Measurements from ENCODE around the gene SEMA7A. TPM values are rescaled to one million over a fixed set of nuclear protein-coding genes. Genes with fewer than 3 reads are reported as not detected.

Gene SEMA7A
- total RNA-seq, 4 donors from 2014 or later, result 31.8 to 35.6 (median 33.8) TPM

DNA sequence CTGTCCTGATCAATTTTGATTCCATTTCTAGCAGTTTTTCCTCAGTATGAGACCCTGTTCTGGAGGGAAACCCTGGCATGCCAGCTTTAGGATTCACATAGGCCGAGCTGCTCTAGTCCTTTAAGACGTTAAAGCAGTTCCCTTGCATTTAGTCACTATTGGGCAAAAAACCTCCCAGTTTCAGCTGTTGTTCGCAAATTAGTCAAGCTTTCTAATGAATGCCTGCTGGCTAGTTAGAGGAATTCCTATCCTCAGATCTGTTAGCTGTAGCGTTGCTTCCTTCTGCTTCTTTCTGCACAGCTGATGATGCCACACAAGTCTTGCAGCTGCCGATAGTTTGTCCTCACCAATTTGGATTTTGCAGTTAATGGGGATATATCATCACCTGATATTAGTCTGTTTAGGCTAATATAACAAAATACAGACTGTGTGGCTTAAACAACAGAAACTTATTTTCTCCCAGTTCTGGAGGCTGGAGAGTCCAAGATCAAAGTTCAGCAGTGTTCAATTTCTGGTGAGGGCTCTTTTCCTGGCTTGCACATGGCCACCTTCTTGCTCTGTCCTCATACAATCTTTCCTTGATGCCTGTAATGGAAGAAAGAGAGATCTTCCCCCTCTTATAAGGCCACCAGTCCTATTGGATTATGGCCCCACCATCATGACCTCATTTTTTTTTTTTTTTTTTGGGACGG is 34.7 kb upstream of the SEMA7A start:
- Histone ChIP-seq H3K27me3 (no peaks in the 10 kb centered on the region), H3K4me3 (no peak overlapping the region), H3K9me3 (no peaks in the 10 kb centered on the region), H3K27ac (no peak overlapping the region), H3K36me3 (peaks cover 0 to 63% (median 0%) of the 10 kb centered on the region in 3 donors), H3K4me1 (no peaks in the 10 kb centered on the region)
- 82 to 86% methylated on average over 6 of the region's 6 CpGs for WGBS, 2 donors
- DNase-seq (ENCODE audit: low spot score in 2 of 2), result no peak
- TF ChIP-seq, protein P1, sequence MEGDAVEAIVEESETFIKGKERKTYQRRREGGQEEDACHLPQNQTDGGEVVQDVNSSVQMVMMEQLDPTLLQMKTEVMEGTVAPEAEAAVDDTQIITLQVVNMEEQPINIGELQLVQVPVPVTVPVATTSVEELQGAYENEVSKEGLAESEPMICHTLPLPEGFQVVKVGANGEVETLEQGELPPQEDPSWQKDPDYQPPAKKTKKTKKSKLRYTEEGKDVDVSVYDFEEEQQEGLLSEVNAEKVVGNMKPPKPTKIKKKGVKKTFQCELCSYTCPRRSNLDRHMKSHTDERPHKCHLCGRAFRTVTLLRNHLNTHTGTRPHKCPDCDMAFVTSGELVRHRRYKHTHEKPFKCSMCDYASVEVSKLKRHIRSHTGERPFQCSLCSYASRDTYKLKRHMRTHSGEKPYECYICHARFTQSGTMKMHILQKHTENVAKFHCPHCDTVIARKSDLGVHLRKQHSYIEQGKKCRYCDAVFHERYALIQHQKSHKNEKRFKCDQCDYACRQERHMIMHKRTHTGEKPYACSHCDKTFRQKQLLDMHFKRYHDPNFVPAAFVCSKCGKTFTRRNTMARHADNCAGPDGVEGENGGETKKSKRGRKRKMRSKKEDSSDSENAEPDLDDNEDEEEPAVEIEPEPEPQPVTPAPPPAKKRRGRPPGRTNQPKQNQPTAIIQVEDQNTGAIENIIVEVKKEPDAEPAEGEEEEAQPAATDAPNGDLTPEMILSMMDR (IDR thresholded peaks at IDR 0.05), result no peak
- TF ChIP-seq EP300 (IDR thresholded peaks at IDR 0.05), result no peak
- TF ChIP-seq POLR2A (IDR thresholded peaks at IDR 0.05), result no peak

DNA sequence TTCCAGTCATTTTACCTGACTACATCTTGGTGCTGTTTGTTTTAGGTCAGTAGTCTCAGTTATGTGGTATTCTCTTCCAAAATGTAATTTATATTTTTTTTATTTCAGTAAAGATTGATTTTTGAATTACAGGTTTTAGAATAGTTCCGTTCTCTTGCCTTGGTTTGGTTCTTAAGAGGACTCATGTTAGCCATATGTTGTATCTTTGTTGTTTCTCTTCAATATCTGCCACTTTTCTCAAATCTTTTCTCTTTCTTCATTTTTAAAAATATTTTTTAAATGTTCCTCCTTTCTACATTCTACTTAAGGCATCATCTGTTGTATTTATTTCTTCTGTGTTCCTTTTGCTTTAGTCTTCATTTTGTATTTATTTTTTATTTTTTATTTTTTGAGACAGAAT is 32.8 kb upstream of the SEMA7A start:
- DNase-seq (ENCODE audit: low spot score in 2 of 2), result no peak
- Histone ChIP-seq H3K9me3 (no peaks in the 10 kb centered on the region), H3K4me3 (no peak overlapping the region), H3K36me3 (peaks cover 0 to 48% (median 0%) of the 10 kb centered on the region in 3 donors), H3K27me3 (no peaks in the 10 kb centered on the region), H3K27ac (no peak overlapping the region), H3K4me1 (peaks cover 0 to 7% (median 3%) of the 10 kb centered on the region in 4 donors)
- WGBS, 2 donors, result 92 to 100% methylated on average over 1 of the region's 1 CpG
- TF ChIP-seq, protein P1 (IDR thresholded peaks at IDR 0.05), result no peak
- TF ChIP-seq EP300 (IDR thresholded peaks at IDR 0.05) (no peak), POLR2A (IDR thresholded peaks at IDR 0.05) (no peak)

DNA sequence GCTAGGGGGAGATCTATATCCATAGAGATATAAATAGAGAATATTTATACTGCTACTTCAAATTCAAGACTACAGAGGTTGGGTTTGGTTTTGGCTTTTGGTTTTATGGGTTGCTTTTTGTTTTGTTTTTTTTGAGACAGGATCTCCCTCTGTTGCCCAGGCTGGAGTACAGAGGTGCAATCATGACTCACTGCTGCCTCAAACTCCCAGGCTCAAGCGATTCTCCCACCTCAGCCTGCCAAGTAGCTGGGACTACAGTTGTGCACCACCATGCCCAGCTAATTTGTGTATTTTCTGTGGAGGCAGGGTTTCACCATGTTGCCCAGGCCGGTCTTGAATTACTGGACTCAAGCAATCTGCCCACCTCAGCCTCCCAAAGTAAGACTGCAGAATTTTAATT is 31.1 kb upstream of the SEMA7A start:
- DNase-seq (ENCODE audit: low spot score in 2 of 2), result no peak
- TF ChIP-seq POLR2A (IDR thresholded peaks at IDR 0.05) (no peak), EP300 (IDR thresholded peaks at IDR 0.05) (no peak)
- TF ChIP-seq, protein P1 (IDR thresholded peaks at IDR 0.05), result no peak
- WGBS, 2 donors, result 88 to 97% methylated on average over 2 of the region's 2 CpGs
- Histone ChIP-seq H3K4me1 (peaks cover 0 to 16% (median 6%) of the 10 kb centered on the region in 4 donors), H3K9me3 (no peaks in the 10 kb centered on the region), H3K27ac (no peak overlapping the region), H3K4me3 (no peak overlapping the region), H3K27me3 (no peaks in the 10 kb centered on the region), H3K36me3 (peaks cover 0 to 37% (median 0%) of the 10 kb centered on the region in 3 donors)

- no peak for DNase-seq (ENCODE audit: low spot score in 2 of 2)
- 72 to 80% methylated on average over 2 of the region's 2 CpGs for WGBS, 2 donors
- Histone ChIP-seq H3K9me3 (no peaks in the 10 kb centered on the region), H3K36me3 (peaks cover 0 to 31% (median 0%) of the 10 kb centered on the region in 3 donors), H3K4me1 (peaks cover 0 to 22% (median 7%) of the 10 kb centered on the region in 4 donors), H3K4me3 (no peak overlapping the region), H3K27ac (no peak overlapping the region), H3K27me3 (no peaks in the 10 kb centered on the region)
- no peak for TF ChIP-seq EP300 (IDR thresholded peaks at IDR 0.05)
- TF ChIP-seq POLR2A (IDR thresholded peaks at IDR 0.05), result no peak
- TF ChIP-seq, protein P1 (IDR thresholded peaks at IDR 0.05), result no peak
These were observed 30.5 kb upstream of the SEMA7A start for GRCh38 chr15:74464216-74464615.

DNA sequence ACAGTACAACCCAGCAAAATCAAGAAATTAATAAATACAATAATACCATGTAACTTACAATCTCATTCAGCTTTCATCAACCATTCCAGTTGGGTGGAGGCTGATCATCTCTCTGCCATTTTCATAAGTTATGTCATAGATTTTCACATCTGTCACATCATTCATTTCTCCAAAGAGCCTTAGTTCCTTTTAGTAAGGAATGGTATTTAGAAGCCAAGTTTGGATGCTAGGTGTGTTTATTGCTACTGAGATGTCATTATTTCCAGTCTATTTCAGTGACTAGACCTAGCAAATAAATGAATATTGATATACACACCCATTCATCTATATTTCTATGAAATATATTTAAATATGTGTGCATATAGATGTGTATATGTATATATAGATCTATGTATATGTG is 29.9 kb upstream of the SEMA7A start:
- no peaks in the 10 kb centered on the region for H3K27me3 ChIP-seq

More for the DNA sequence above, 29.9 kb upstream of the SEMA7A start:
- no peak for DNase-seq (ENCODE audit: low spot score in 2 of 2)
- Histone ChIP-seq H3K36me3 (peaks cover 0 to 27% (median 0%) of the 10 kb centered on the region in 3 donors), H3K9me3 (no peaks in the 10 kb centered on the region), H3K27ac (no peak overlapping the region), H3K4me1 (peaks cover 0 to 23% (median 7%) of the 10 kb centered on the region in 4 donors), H3K4me3 (no peak overlapping the region)
- no peak for TF ChIP-seq POLR2A (IDR thresholded peaks at IDR 0.05)
- TF ChIP-seq EP300 (IDR thresholded peaks at IDR 0.05), result no peak
- TF ChIP-seq, protein P1 (IDR thresholded peaks at IDR 0.05), result no peak

All from tibial nerve (tissue), 4 donors.